GM10248 (cell line): Measurements from ENCODE around the gene CASZ1.

Experiments
- CTCF ChIA-PET: fragments of 300-600 bp; sonication (Branson Sonifier 250); formaldehyde crosslinking; extraction: SDS; loops from one replicate; lab custom pipeline; 2021; ENCODE audit warnings: antibody characterized with exemption; lab: Yijun Ruan, JAX
- POLR2A ChIA-PET: fragments of 350-650 bp; sonication (Branson Sonifier 250); formaldehyde crosslinking; extraction: SDS; loops from one replicate; lab custom pipeline; 2020; ENCODE audit warnings: antibody characterized with exemption; lab: Yijun Ruan, JAX
- DNase-seq: peaks from one replicate; pipeline ENCODE4 v3.0.0; 2012; ENCODE audit errors: extremely low spot score
- TF ChIP-seq, protein P1 (sequence below): IDR thresholded peaks from 2 replicates; pipeline ENCODE4 v1.5.1; 2012; ENCODE audit warnings: mild to moderate bottlenecking, low read depth; ENCODE audit errors: extremely low read depth, missing control alignments, control extremely low read depth

CASZ1 gene

DNA sequence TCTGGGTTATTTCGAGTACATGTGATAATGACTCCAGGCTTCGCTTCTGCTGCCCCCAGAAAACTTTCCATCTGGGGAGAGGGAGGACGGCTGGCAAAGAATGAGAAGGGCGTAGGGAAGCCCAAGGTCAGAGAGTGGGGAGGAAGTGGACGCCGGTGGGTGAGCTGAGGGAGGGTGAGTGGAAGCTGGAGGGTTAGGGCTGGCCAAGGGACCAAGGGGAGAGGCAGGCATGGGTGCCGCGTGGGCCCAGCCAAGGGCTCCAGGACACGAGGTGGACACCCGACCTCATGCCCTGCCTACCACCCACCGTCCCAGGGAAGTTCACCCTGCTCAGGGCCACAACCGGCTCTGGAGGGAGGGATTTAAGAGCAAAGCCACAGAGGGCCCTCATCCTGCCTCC lies 75.8 kb downstream of the CASZ1 start:
- TF ChIP-seq, protein P1, sequence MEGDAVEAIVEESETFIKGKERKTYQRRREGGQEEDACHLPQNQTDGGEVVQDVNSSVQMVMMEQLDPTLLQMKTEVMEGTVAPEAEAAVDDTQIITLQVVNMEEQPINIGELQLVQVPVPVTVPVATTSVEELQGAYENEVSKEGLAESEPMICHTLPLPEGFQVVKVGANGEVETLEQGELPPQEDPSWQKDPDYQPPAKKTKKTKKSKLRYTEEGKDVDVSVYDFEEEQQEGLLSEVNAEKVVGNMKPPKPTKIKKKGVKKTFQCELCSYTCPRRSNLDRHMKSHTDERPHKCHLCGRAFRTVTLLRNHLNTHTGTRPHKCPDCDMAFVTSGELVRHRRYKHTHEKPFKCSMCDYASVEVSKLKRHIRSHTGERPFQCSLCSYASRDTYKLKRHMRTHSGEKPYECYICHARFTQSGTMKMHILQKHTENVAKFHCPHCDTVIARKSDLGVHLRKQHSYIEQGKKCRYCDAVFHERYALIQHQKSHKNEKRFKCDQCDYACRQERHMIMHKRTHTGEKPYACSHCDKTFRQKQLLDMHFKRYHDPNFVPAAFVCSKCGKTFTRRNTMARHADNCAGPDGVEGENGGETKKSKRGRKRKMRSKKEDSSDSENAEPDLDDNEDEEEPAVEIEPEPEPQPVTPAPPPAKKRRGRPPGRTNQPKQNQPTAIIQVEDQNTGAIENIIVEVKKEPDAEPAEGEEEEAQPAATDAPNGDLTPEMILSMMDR = no peak
- no peak for DNase-seq
- POLR2A ChIA-PET = no interaction called here
- CTCF ChIA-PET = no interaction called here

DNA sequence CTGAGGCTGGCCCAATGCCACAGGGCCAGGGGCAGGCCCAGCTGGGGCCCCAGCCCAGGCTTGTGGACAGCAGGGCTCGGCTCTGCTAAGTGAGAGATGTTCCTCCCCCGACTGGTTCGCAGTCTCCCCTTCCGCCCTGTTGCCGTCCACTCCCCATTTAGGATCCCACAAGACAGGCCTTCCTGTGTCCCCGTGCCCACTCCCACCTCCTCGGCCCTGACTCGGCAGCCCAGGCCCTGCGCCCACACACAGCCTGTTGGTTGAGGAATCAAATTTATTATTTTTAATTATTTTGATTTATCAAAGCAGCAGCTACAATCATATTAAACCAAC lies 78.4 kb downstream of the CASZ1 start:
- TF ChIP-seq, protein P1 = no peak
- CTCF ChIA-PET = no interaction called here
- DNase-seq = no peak
- POLR2A ChIA-PET = no interaction called here

DNA sequence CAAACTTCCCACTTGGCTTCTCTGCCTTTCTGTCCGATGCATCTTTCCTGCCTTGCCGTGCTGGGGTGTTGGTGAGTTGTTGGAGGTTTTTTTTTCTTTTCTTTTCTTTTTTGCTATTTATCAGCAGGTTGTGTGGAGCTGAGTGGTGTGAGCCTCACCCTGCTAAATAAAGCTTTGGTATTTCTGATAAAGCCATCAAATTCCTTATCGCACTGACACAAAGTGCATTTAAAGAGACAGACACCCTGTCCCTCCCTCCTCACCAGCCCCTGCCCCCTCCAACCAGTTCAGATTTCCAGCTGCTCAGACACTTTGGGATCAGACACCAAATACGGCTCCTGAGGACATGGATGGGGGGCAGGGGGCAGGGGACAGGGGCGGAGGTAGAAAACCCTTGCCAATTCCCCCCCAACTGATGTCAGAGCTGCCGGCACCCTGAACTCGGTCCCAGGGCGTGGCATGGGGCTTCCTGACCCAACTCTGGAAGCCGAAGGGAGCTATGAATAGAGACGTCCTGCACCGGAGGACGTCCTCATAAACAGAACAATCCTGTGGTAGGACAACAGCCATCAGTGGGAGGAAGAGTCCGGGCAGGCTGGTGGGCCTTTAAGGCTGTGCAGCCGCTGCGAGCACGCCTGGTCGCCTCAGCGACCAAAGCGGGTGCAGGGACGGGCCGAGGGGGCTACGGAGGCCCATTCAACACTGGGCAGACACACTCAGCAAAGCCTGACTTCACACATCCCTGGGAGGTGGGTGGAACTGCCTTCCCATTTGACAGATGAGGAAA lies 79.0 kb downstream of the CASZ1 start:
- TF ChIP-seq, protein P1 = no peak
- POLR2A ChIA-PET = no interaction called here
- CTCF ChIA-PET = no interaction called here
- no peak for DNase-seq

- no peak for DNase-seq
- CTCF ChIA-PET = no interaction called here
- POLR2A ChIA-PET = no interaction called here
These were observed 79.6 kb downstream of the CASZ1 start for GRCh38 chr1:10716840-10717239.

DNA sequence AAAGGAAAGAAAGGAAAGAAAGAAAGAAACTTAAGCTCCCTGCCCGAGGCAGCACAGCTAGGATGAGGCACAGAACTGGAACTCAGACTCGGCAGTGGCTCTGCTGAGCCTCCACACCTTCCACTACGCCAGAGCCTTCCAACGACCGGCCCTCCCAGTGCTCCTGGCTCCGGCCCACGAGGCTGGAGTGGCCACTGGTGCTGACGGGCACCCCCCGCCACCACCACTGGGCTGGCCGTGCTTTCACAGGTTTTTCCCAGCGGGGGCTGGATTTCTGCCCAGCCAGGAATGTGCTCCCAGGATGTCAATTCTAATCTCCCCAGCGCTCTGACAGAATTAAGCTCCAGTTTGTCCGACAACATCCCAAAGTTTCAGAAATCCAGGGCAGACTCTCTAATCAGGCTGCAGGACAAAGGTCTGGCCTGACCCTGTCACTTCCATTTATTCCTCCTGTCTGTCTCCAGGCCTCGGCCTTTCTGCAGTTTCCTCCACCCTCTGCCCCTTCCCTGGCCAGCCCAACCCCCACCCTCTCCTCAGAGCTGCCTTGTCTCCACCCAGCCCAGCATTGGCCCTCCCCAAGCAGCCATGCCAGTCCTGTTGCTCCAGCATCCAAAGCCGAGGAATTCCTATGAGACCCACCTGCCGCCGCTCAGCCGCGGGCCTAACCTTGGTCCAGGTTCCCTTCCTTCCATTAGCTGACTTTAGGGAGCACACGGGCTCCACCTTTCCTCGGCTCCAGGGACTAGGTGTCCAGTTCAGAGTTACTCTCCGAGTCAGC lies 81.9 kb downstream of the CASZ1 start:
- TF ChIP-seq, protein P1 = no peak
- CTCF ChIA-PET = interaction anchor here (1.7 kb wide), 1 partner anchor 22 kb away, joined by 4 read pairs; no protein-coding TSS in a partner anchor
- no peak for DNase-seq
- POLR2A ChIA-PET = no interaction called here

More at GRCh38 chr1:10716840-10717239, 79.6 kb downstream of the CASZ1 start:
- TF ChIP-seq, protein P1 = no peak

DNA sequence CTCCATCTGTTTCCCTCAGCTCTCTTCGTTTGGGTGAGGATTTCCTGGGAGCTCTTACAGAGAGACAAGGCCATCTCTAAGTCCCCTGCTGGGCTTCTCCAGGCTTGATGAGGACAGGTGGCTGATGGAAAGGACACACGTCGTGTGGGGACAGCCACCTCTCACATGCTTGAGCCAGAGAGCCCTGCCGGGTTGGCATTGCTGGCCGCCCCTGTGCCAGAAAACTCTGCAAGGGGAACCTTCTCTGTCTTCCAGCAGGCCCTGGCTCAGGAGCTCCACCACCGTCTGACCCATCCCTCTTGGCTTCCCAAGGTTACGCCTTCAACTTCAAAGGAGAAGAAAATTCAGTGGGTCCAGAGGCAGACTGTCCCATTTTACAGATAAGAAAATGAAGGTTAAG lies 82.8 kb downstream of the CASZ1 start:
- TF ChIP-seq, protein P1 = no peak
- CTCF ChIA-PET = interaction anchor here (1.0 to 1.7 kb wide), 2 partner anchors 21 kb away, joined by 3 to 4 read pairs; no protein-coding TSS in a partner anchor
- POLR2A ChIA-PET = no interaction called here
- DNase-seq = no peak
